ENCODE results near the gene SCN2B. TPM values are rescaled to one million over a fixed set of nuclear protein-coding genes. Genes with fewer than 3 reads are reported as not detected.
A peak's percentile ranks its signal among the peaks of the same experiment; 100 is the strongest.

The SCN2B gene
- total and polyA plus RNA-seq, 2 experiments from 2014 or later = not detected

GRCh38 chr11:118175031-118175992 lies 1.1 kb downstream of the SCN2B start:
- TF ChIP-seq EZH2phosphoT487 (IDR thresholded peaks at IDR 0.05; ENCODE audit: insufficient read depth, low read depth) (no peak), EZH2 (IDR thresholded peaks at IDR 0.05; ENCODE audit: insufficient read depth, poor library complexity, severe bottlenecking) (no peak)
- WGBS, 2 experiments (ENCODE audit: low coverage in 1 of 2, low lambda C conversion rate in 2 of 2, missing lambda C conversion rate in 2 of 2) = 43 to 46% methylated on average over 13 of the region's 13 CpGs
- H3K4me1 ChIP-seq (ENCODE audit: insufficient read depth) = no peaks in the 10 kb centered on the region
- no peaks in the 10 kb centered on the region for H3F3A ChIP-seq (ENCODE audit: insufficient read depth)
- peak; percentile 47 for DNase-seq
- peaks cover 27% of the 10 kb centered on the region for H3K27me3 ChIP-seq (replicated peaks; ENCODE audit: insufficient read depth)
- H3K9me2 ChIP-seq (ENCODE audit: insufficient read depth) = no peaks in the 10 kb centered on the region
- H3K9me3 ChIP-seq (ENCODE audit: low read depth) = no peaks in the 10 kb centered on the region
- H3K36me3 ChIP-seq (ENCODE audit: low read depth) = no peaks in the 10 kb centered on the region
- H3K79me2 ChIP-seq (ENCODE audit: insufficient read depth) = no peaks in the 10 kb centered on the region
- in situ Hi-C loops (cut with MboI) = no loop called here
- no peak overlapping the region for H3K9ac ChIP-seq
- no peak overlapping the region for H3K4me2 ChIP-seq (ENCODE audit: unreplicated experiment)
- no peak overlapping the region for H2AFZ ChIP-seq
- H4K20me1 ChIP-seq (ENCODE audit: insufficient read depth) = no peaks in the 10 kb centered on the region
- no peak overlapping the region for H3K27ac ChIP-seq
- H3K4me3 ChIP-seq = no peak overlapping the region

GRCh38 chr11:118174006-118174567 lies 2.4 kb downstream of the SCN2B start:
- H4K20me1 ChIP-seq (ENCODE audit: insufficient read depth) = no peaks in the 10 kb centered on the region
- no peaks in the 10 kb centered on the region for H3F3A ChIP-seq (ENCODE audit: insufficient read depth)
- no peak overlapping the region for H3K4me2 ChIP-seq (ENCODE audit: unreplicated experiment)
- no peak for TF ChIP-seq EZH2 (IDR thresholded peaks at IDR 0.05; ENCODE audit: insufficient read depth, poor library complexity, severe bottlenecking)
- no peak overlapping the region for H2AFZ ChIP-seq
- WGBS, 2 experiments (ENCODE audit: low coverage in 1 of 2, low lambda C conversion rate in 2 of 2, missing lambda C conversion rate in 2 of 2) = 51 to 54% methylated on average over 9 of the region's 9 CpGs
- H3K9ac ChIP-seq = no peak overlapping the region
- peaks cover 39% of the 10 kb centered on the region for H3K27me3 ChIP-seq (replicated peaks; ENCODE audit: insufficient read depth)
- in situ Hi-C loops (cut with MboI) = no loop called here
- H3K9me3 ChIP-seq (ENCODE audit: low read depth) = no peaks in the 10 kb centered on the region
- no peak overlapping the region for H3K27ac ChIP-seq
- H3K79me2 ChIP-seq (ENCODE audit: insufficient read depth) = no peaks in the 10 kb centered on the region
- no peaks in the 10 kb centered on the region for H3K9me2 ChIP-seq (ENCODE audit: insufficient read depth)
- no peak overlapping the region for H3K4me3 ChIP-seq
- H3K4me1 ChIP-seq (ENCODE audit: insufficient read depth) = no peaks in the 10 kb centered on the region
- no peak for DNase-seq
- no peaks in the 10 kb centered on the region for H3K36me3 ChIP-seq (ENCODE audit: low read depth)

GRCh38 chr11:118172356-118172755 lies 4.1 kb downstream of the SCN2B start:
- Histone ChIP-seq H3F3A (ENCODE audit: insufficient read depth) (no peaks in the 10 kb centered on the region), H3K4me3 (no peak overlapping the region), H3K4me1 (ENCODE audit: insufficient read depth) (no peaks in the 10 kb centered on the region), H3K4me2 (ENCODE audit: unreplicated experiment) (no peak overlapping the region), H3K36me3 (ENCODE audit: low read depth) (no peaks in the 10 kb centered on the region), H3K9ac (no peak overlapping the region), H3K9me2 (ENCODE audit: insufficient read depth) (no peaks in the 10 kb centered on the region), H3K9me3 (ENCODE audit: low read depth) (no peaks in the 10 kb centered on the region), H2AFZ (no peak overlapping the region), H3K79me2 (ENCODE audit: insufficient read depth) (no peaks in the 10 kb centered on the region), H4K20me1 (ENCODE audit: insufficient read depth) (no peaks in the 10 kb centered on the region), H3K27me3 (replicated peaks; ENCODE audit: insufficient read depth) (peaks cover 34% of the 10 kb centered on the region), H3K27ac (no peak overlapping the region)
- 47 to 57% methylated on average over 9 of the region's 9 CpGs for WGBS, 2 experiments (ENCODE audit: low coverage in 1 of 2, low lambda C conversion rate in 2 of 2, missing lambda C conversion rate in 2 of 2)
- in situ Hi-C loops (cut with MboI) = no loop called here
- DNase-seq = no peak
- TF ChIP-seq EZH2phosphoT487 (IDR thresholded peaks at IDR 0.05; ENCODE audit: insufficient read depth, low read depth) = no peak
- TF ChIP-seq EZH2 (IDR thresholded peaks at IDR 0.05; ENCODE audit: insufficient read depth, poor library complexity, severe bottlenecking) = no peak

- WGBS, 2 experiments (ENCODE audit: low coverage in 1 of 2, low lambda C conversion rate in 2 of 2, missing lambda C conversion rate in 2 of 2) = 8 to 9% methylated on average over 28 to 29 of the region's 29 CpGs
- Histone ChIP-seq H3K4me2 (ENCODE audit: unreplicated experiment) (no peak overlapping the region), H3K36me3 (ENCODE audit: low read depth) (no peaks in the 10 kb centered on the region), H3K27ac (no peak overlapping the region), H3K79me2 (ENCODE audit: insufficient read depth) (no peaks in the 10 kb centered on the region), H3F3A (ENCODE audit: insufficient read depth) (no peaks in the 10 kb centered on the region), H2AFZ (no peak overlapping the region), H3K9ac (no peak overlapping the region), H3K4me1 (ENCODE audit: insufficient read depth) (no peaks in the 10 kb centered on the region), H3K9me3 (ENCODE audit: low read depth) (no peaks in the 10 kb centered on the region), H4K20me1 (ENCODE audit: insufficient read depth) (no peaks in the 10 kb centered on the region), H3K9me2 (ENCODE audit: insufficient read depth) (no peaks in the 10 kb centered on the region), H3K27me3 (replicated peaks; ENCODE audit: insufficient read depth) (peaks cover 25% of the 10 kb centered on the region), H3K4me3 (no peak overlapping the region)
- peak; percentile 63 for DNase-seq
- in situ Hi-C loops (cut with MboI) = no loop called here
- TF ChIP-seq EZH2phosphoT487 (IDR thresholded peaks at IDR 0.05; ENCODE audit: insufficient read depth, low read depth) = no peak
- TF ChIP-seq EZH2 (IDR thresholded peaks at IDR 0.05; ENCODE audit: insufficient read depth, poor library complexity, severe bottlenecking) = no peak
These were observed 5.0 kb downstream of the SCN2B start for GRCh38 chr11:118171269-118172062.
